GM12891 (cell line): ENCODE results near the gene PSMB8.

ENCODE experiments used
- DNase-seq: peaks from one replicate; pipeline ENCODE4 v3.0.0; 2011; ENCODE audit warnings: low spot score; ENCODE audit not compliant: insufficient read length
- FAIRE-seq: peaks from 2 replicates; lab custom pipeline; 2011; peaks lifted over from hg19 to GRCh38; lab: Jason Lieb, UNC
- PAX5 ChIP-seq: IDR thresholded peaks from 2 replicates; pipeline ENCODE4 v1.6.1; 2011; ENCODE audit warnings: low read length, moderate library complexity, mild to moderate bottlenecking; ENCODE audit not compliant: insufficient read depth, severe bottlenecking
- POLR2A ChIP-seq: IDR thresholded peaks from 2 replicates; pipeline ENCODE4 v1.6.1; 2011; ENCODE audit warnings: low read depth, low read length, control low read depth
- POLR2AphosphoS5 ChIP-seq: IDR thresholded peaks from 2 replicates; pipeline ENCODE4 v1.6.1; 2011; ENCODE audit warnings: low read depth, low read length, control low read depth
- POU2F2 ChIP-seq: IDR thresholded peaks from 2 replicates; pipeline ENCODE4 v1.6.1; 2011; ENCODE audit warnings: low read depth, mild to moderate bottlenecking, control low read depth, low read length, moderate library complexity
- SPI1 ChIP-seq: IDR thresholded peaks from 2 replicates; pipeline ENCODE4 v1.6.1; 2011; ENCODE audit warnings: low read depth, low read length, control low read depth
- TAF1 ChIP-seq: IDR thresholded peaks from 2 replicates; pipeline ENCODE4 v1.6.1; 2011; ENCODE audit warnings: low read depth, low read length, control low read depth

Gene PSMB8

DNA sequence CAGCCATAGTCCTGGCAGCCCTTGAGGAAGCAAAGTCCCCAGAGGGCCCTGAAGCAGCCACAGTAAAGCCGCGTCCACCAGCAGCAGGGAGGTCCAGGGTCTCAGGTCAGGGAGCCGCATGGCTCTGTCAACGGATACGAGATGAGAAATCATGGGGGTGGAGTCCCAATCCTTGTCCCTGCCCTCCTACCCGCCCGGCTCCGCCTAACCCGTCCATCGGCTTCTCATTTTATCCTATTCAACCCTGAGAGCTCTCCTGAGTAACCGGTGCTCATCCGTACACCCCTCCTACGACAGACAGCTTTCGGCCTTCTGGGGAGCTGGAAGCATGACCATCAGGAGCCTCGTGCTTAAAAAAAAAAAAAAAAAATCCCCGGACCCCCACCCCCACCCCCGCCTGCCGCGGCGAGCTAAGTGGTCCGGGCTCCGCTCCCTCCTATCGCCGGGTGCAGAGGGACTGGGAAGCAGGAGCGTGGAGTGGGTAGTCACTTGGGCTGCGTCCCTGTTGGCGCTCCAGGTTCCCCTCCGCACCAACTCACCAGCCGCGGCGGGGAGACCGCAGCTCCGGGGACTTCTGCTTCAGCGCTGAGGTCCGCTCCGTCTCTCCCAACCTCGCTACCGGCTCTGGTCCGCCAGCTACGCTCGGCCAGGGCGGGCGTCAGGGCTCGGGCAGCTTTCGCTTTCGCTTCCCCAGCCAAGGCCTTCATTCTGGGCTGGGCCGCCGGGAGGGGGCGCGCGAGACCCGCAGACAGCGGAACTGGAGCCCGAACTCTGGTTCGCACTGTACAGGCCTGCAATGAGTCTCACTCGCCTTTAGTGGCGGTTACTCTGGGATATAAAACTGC is 5.5 kb downstream of the PSMB8 start, which contains the start of gene TAP2:
Gene TAP2, minus strand, starts transcription at position 626 of the 845 bp plus-strand sequence. Its CDS starts 506 bp downstream, at position 120.
- peak; percentile 91 for DNase-seq
- FAIRE-seq, result peak; percentile 91
- peak; percentile 60 for TF ChIP-seq POLR2AphosphoS5
- TF ChIP-seq TAF1, result peak; percentile 57; the same call in 1 of the 2 replicates
- peak; percentile 75 for TF ChIP-seq POU2F2
- peak; percentile 47 for TF ChIP-seq SPI1
- 0 out of 2 replicates have a peak, but pooled peaks have one; percentile 16 for TF ChIP-seq POLR2A
- TF ChIP-seq PAX5, result no peak

DNA sequence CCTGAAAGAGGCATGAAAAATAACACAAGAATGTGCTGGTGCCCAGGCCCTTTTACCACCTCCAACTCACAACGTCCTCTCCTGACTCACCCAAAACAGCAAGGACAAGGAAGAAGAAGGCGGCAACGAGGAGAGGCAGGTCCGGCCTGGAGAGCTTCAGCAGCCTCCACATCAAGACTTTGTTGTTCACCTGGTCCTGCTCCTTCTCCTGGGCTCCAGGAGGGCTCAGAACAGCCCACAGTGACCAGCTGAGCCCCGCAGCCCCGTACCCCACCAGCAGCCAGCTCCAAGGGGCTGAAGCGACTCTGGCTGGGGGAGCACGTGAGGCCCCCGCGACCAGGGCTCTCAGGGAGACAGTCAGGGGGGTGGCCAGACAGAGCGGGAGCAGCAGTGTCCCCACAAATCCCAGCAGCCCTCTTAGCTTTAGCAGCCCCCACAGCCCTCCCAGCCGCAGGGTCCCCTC is 6.2 kb downstream of the PSMB8 start:
- DNase-seq, result no peak
- no peak for TF ChIP-seq SPI1
- no peak for TF ChIP-seq PAX5
- TF ChIP-seq TAF1, result no peak
- TF ChIP-seq POU2F2, result no peak
- TF ChIP-seq POLR2AphosphoS5, result no peak
- TF ChIP-seq POLR2A, result no peak
- FAIRE-seq, result no peak

DNA sequence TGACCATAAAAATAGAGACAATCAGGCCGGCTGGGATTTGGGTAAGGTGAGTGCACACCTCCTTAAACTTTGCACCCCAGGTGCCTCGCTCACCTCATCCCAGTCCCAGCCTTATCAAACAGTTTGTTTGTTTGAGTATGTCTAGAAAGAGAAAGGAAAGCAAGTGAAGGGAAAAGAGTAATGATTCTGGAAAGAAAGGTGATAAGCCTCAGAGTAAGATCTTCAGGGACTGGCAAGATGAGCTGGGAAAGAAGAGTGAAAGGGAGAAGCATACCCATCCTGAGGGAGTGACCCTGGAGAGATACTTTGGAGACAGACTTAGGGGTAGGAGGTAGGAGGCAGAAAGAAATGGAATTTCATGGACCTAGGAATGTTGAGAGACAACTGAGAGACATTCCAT is 7.0 kb downstream of the PSMB8 start:
- TF ChIP-seq POU2F2, result no peak
- no peak for TF ChIP-seq TAF1
- no peak for TF ChIP-seq PAX5
- TF ChIP-seq POLR2A, result no peak
- TF ChIP-seq SPI1, result no peak
- no peak for TF ChIP-seq POLR2AphosphoS5
- FAIRE-seq, result no peak
- no peak for DNase-seq

DNA sequence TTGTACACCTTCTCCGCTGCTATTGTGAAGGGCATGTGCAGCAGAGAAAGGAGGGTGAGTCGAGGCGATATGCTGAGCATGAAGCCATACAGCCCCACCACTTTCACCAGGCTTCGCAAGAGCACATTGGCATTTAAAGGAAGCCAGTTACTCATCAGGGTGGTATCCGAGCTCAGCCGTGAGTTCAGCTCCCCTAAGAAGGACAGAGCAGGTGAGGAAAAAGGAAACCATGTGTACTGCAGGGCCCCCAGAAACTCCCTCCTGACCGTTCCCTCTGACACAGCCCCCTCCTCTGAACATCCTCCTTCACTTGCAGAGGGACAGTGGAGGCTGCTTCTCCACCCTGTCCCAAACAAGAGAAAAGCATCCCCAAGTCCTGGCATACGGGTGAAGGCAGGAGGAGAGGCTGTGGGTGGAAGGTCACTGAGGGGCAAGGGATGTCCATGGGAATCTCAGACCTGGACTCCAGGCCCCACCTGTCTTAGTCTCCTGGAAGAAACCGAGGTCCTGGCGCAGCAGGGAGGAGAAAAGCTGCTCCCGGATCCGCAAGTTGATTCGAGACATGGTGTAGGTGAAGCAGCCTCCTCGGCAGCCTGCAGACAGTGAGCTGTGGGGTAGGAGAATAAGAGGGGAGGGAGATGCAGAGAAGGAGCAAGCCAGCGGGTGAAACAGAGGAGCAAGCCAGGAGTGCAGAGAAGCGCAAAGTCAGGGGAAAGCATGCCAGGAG is 8.5 kb downstream of the PSMB8 start:
- TF ChIP-seq POLR2AphosphoS5, result no peak
- no peak for TF ChIP-seq POLR2A
- TF ChIP-seq POU2F2, result no peak
- no peak for TF ChIP-seq SPI1
- TF ChIP-seq TAF1, result no peak
- no peak for TF ChIP-seq PAX5
- FAIRE-seq (no peak), DNase-seq (no peak)

DNA sequence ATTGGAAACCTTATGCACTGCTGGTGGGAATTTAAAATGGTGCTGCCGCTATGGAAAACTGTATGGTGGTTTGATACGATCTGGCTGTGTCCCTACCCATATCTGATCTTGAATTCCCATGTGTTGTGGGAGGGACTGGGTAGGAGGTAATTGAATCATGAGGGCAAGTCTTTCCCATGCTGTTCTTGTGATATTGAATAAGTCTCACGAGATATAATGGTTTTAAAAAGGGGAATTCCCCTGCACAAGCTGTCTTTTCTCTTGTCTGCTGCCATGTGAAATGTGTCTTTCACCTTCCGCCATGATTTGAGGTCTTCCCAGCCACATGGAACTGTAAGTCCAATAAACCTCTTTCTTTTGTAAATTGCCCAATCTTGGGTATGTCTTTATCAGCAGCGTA is 10.2 kb downstream of the PSMB8 start:
- no peak for DNase-seq
- peak; percentile 16 for FAIRE-seq
- TF ChIP-seq PAX5, result no peak
- TF ChIP-seq SPI1, result no peak
- no peak for TF ChIP-seq POU2F2
- no peak for TF ChIP-seq TAF1
- no peak for TF ChIP-seq POLR2A
- TF ChIP-seq POLR2AphosphoS5, result no peak

DNA sequence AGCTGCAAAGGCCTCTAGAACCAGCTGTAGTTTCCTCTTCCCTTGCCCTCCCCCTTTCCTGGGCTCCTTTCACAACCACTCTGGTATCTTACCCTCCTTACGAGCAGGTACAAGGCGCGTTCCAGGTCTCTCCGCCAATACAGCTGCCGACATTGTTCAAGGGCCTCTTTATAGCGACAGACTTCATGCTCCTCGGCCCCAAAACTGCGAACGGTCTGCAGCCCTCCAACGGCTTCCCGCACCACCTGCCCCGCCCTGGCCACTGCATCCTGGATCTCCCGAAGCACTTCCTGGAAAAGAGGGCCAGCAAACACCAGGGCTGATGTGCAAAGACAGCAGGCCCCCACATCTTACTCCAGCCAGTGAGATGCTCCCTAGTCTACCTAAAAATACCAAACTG is 11.3 kb downstream of the PSMB8 start:
- FAIRE-seq (no peak), DNase-seq (no peak)
- TF ChIP-seq PAX5, result no peak
- TF ChIP-seq POLR2A, result no peak
- no peak for TF ChIP-seq POU2F2
- TF ChIP-seq TAF1, result no peak
- no peak for TF ChIP-seq POLR2AphosphoS5
- no peak for TF ChIP-seq SPI1

DNA sequence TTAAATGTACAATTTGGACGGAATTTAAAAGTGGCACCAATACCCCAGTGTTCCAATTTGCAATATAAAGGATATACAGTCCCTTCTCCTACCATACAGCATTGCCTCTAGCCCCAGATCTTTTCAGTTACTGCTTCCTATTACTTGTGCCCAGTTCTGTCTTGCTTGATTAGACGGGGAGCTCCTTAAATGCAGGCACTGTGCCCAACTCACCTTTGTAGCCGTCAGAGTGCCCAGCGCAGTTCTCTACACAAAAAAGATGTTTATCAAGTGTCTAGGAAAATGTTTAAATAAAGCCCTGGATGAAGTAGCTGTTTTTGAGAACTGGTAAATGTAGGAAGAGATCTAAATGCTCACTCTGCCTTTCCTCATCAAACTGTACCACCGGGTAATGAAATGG is 12.9 kb downstream of the PSMB8 start:
- TF ChIP-seq POLR2AphosphoS5, result no peak
- DNase-seq (no peak), FAIRE-seq (no peak)

DNA sequence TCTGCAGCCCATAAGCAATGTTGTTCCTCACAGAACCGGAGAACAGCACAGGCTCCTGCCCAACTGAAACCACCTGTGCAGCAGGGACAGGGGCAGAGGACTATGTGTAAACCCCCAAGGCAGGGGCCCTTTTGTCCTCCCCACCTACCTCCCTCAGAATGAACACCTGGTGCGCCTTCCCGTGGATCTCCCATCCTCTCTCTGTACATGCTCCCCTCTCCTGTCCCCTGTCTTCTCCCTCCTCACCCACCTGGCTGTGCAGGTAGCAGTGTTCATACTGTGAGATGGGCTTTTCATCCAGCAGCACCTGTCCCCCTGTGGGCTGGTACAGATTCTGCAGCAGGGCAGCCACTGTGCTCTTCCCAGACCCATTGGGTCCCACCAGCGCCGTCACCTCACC is 13.8 kb downstream of the PSMB8 start:
- DNase-seq, result no peak
- no peak for FAIRE-seq
- TF ChIP-seq PAX5, result no peak
- no peak for TF ChIP-seq TAF1
- TF ChIP-seq SPI1, result no peak
- no peak for TF ChIP-seq POU2F2
- TF ChIP-seq POLR2A, result no peak
- TF ChIP-seq POLR2AphosphoS5, result no peak

DNA sequence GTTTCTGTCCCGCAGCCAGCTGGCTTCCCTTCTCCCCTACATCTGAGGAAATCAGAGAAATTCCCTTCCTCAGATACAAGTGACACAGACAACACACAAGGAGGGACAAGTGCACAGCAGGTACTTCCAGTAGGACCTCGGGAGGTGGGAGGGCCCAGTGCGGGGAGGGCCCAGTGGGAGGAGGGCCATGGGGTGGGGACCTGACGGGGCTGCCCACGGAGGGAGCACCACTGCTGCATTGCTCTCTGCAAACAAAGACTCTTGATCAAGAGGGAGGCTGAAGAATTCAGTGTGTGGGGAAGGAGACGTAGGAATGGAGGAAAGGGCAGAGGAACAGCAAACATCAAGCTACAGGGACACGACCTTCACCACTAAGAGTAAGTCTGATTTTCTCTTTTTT is 14.4 kb downstream of the PSMB8 start:
- FAIRE-seq (no peak), DNase-seq (no peak)
- TF ChIP-seq POU2F2, result no peak

DNA sequence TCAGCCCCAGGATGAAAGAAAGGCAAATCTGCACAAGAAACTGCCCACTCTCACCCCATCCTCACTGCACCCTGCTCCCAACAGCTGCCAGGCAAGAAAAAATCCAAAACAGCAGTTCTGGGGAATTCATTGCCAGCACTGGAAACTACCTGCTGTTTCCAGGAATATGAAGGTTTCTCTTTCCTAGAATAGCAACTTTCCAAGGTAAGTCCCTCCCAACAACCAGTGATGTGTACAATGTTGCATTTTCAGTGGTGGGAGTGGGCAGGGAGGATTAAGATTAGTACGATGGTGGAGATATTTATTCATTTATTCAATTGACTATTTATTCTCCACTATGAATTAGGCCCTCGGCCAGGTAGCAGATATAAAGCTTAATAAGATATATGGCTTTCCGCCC is 16.8 kb downstream of the PSMB8 start:
- DNase-seq, result no peak
- no peak for FAIRE-seq
- TF ChIP-seq POLR2AphosphoS5 (no peak), TAF1 (no peak), POU2F2 (no peak), SPI1 (no peak), POLR2A (no peak), PAX5 (no peak)
